T-helper 2 cell treated with Interferon-gamma antibody and Interleukin-4, amounts not matched to agents 100 ng/mL and 5 ng/mL, for 36 hours (primary cell): ENCODE results near the gene SSTR5. TPM values are rescaled to one million over a fixed set of nuclear protein-coding genes. Genes with fewer than 3 reads are reported as not detected.
"Not testable (repeated sequence)": the region's sequence is repeated elsewhere in the genome, so short reads cannot be mapped to it uniquely, and the experiment has no call there.

Experiments used
- intact Hi-C: fragments of 100-400 bp; cut with micrococcal nuclease; formaldehyde crosslinking; loops from one replicate; pipeline ENCODE4 v1.15.1; 2023
- total RNA-seq: library from RNA; stranded (reverse); gene quantifications from 2 replicates; pipeline ENCODE4 v1.2.3, GENCODE V29; 2022

The SSTR5 gene
- total RNA-seq, 1 donor from 2014 or later: not detected

DNA sequence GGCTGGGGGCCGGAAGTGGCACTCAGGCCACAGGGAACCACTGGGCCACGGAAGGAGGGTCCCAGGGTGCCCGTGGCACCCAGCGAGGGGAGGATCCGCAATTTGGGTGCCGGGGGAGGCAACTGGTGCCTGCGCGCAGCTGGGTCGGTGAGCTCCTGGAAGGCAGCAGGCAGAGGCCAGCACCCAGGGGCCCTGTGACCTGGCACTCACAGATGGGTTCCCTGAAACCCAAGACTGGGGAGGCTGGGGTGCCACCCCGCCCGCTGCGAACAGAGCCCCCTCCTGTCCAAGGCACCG is 663 bp downstream of the SSTR5 start:
- intact Hi-C loops: no loop called here

DNA sequence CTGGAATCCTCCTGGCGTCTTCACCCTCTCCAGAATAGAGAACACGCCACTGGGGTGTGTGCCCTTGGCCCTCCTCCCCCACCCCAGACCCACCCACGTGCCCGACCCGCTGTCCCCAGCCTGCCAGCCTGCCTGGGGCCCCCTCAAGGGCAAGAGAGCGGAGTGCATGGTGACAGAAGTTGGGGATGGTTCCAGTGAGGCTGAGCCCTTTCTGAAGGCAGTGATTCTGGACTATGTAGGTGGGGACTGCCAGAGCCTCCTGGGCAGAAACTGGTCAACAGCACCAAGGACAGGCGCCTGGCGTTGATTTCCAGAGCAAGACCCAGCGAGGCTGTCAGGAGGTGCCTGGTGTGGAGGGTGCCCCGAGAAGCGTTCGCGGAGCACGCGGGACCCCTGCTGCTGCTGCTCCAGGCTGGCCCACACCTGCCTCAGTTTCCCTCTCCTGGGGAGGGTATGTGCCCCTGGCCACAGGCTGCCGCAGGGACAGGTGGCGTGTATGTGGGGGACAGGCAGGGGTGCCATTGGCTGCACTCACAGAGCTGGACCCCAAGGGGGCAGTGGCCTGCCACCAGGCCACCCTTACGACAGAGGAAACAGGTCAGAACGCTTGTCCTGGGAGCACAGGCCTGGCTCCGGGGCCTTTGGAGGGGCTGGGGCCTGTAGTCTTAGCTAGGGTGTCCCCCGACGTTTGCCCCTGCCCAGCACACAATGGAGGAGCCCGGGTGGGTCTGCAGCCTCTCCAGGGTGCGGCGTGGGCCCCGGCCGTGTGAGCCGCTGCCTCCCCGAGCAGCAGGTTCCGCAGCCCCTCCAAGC is 1.2 kb downstream of the SSTR5 start:
- intact Hi-C loops: no loop called here

- intact Hi-C loops: no loop called here
These were observed 1.8 kb downstream of the SSTR5 start for GRCh38 chr16:1074379-1074649.

DNA sequence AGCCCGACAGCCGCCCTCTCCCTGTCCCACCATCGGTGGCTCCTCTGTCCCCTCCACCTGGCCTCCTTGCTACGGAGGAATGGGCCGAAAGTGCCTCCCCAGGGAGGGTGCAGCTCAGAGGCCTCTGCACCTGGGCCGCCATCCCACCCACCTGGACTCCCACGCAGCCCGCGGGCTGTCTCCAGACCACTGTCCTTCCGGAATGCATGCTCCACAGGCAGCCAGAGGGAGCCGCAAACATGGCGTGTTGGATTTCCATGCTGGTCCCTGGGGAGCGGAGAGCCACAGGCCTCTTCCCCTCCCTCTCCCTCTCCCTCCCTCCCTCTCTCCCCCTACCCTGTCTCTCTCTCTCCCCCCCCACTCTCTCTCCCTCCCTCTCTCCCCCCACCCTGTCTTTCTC is 3.0 kb downstream of the SSTR5 start:
- intact Hi-C loops: no loop called here

DNA sequence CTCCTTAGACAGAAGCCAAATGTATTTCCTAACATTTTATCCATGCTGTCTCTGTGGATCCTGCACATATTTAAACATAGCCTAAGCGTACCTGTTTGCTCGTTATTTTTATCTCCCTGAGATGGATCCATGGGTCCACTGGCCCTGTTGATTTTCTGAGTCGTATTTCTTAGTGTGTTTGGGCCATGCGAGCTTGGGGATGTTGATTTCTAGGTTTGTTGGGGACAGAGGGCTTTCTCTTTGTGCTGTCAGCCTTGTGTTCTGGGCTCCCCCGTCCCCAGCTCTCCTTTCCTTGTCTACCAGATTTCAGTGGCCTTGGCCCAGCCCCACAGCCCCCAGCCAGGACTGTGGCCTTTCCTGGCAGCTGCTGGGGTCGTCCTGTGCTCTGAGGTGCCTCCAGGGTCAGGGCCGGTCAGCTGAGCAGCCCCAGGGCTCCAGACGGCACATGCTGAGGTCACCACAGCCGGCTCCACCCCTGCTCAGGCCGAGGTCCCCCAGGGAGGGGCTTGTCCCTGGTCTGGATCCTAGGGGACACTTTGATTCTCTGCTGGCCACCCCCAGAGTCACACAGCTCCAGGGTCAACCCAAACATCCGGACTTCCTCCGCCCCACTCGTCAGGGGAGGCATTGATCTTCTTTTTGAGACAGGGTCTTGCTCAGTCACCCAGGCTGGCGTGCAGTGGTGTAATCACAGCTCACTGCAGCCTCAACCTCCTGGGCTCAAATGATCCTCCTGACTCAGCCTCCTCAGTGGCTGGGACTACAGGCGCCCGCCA is 4.4 kb downstream of the SSTR5 start:
- intact Hi-C loops: no loop called here

- intact Hi-C loops: no loop called here
These were observed 5.5 kb downstream of the SSTR5 start for GRCh38 chr16:1077877-1078578.

DNA sequence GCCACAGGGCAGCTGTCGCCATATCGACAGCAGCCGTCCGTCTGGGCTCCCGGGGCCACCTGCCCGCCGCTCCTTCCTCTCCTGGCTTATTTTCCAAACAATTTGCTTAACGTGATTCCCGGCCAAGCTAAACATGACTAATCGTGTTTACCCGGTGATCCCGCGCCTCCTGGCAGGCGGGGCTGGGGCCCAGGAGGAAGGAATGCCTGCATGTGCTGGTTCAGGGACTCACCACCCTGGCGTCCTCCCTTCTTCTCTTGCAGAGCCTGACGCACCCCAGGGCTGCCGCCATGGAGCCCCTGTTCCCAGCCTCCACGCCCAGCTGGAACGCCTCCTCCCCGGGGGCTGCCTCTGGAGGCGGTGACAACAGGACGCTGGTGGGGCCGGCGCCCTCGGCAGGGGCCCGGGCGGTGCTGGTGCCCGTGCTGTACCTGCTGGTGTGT is 6.1 kb downstream of the SSTR5 start:
- intact Hi-C loops: no loop called here

DNA sequence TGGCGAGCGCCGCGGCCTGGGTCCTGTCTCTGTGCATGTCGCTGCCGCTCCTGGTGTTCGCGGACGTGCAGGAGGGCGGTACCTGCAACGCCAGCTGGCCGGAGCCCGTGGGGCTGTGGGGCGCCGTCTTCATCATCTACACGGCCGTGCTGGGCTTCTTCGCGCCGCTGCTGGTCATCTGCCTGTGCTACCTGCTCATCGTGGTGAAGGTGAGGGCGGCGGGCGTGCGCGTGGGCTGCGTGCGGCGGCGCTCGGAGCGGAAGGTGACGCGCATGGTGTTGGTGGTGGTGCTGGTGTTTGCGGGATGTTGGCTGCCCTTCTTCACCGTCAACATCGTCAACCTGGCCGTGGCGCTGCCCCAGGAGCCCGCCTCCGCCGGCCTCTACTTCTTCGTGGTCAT is 6.8 kb downstream of the SSTR5 start:
- intact Hi-C loops: no loop called here

DNA sequence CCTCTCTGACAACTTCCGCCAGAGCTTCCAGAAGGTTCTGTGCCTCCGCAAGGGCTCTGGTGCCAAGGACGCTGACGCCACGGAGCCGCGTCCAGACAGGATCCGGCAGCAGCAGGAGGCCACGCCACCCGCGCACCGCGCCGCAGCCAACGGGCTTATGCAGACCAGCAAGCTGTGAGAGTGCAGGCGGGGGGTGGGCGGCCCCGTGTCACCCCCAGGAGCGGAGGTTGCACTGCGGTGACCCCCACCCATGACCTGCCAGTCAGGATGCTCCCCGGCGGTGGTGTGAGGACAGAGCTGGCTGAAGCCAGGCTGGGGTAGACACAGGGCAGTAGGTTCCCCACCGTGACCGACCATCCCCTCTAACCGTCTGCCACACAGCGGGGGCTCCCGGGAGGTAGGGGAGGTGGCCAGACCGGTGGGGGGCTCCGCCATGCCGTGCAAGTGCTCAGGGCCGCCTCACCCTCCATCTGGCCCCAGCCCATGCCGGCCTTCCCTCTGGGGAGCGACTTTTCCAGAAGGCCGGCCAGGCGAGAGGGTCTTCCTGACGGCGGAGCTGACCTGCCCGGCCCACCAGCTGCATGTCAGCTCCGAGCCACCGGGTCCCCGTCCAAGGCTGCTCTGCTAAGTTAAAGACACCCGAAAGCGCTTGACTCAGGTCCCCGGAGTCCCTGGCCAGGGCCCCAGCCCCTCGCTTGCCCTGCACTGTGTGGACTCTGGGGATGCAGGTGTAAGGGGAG is 7.4 kb downstream of the SSTR5 start:
- intact Hi-C loops: no loop called here

DNA sequence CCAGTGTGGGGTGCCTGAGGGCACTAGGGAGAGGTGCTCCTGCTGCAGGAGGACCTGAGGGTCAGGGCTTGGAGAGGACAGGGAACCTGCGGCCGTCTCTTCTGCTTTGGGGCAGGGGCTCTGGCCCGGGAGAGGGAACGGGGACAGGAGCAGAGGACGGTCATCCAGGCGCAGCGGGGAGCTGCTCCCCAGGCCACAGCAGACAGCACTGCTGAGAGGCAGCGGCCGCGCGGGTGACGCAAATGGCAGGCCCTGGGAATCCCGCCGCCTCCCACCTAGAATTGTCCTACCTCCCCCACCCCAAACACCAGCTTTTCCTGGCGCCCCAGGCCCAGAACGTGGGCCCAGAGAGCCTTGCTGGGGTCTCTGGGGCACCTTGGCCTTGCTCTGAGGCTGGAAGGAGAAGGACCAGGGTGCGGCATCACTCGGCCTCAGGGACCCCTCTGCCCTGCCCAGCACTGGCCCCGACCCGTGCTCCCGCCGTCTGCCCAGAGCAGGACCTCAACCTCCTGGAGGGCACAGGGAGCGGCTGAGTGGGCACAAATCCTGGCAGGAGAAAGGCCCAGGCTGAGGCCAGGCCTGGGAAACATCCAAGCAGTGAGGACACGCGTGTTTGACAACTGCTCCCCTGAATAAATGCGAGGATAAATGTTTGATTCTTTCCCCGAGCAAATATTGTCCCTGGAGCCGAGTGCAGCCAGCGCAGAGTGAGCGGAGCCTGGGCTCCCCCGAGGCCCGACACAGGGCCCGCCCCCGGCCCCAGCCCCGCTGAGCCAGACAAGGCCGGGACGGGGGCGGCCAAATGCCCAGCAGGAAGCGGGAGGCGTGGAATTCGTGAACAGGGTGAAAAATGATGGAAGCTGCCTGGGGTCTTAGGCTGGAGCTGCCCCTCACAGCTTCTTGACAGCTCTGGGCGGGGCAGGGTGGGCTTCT is 8.5 kb downstream of the SSTR5 start:
- intact Hi-C loops: no loop called here

- intact Hi-C loops: no loop called here
These were observed 9.3 kb downstream of the SSTR5 start for GRCh38 chr16:1081734-1082265.

- intact Hi-C loops: no loop called here
These were observed 9.9 kb downstream of the SSTR5 start for GRCh38 chr16:1082266-1082951.

DNA sequence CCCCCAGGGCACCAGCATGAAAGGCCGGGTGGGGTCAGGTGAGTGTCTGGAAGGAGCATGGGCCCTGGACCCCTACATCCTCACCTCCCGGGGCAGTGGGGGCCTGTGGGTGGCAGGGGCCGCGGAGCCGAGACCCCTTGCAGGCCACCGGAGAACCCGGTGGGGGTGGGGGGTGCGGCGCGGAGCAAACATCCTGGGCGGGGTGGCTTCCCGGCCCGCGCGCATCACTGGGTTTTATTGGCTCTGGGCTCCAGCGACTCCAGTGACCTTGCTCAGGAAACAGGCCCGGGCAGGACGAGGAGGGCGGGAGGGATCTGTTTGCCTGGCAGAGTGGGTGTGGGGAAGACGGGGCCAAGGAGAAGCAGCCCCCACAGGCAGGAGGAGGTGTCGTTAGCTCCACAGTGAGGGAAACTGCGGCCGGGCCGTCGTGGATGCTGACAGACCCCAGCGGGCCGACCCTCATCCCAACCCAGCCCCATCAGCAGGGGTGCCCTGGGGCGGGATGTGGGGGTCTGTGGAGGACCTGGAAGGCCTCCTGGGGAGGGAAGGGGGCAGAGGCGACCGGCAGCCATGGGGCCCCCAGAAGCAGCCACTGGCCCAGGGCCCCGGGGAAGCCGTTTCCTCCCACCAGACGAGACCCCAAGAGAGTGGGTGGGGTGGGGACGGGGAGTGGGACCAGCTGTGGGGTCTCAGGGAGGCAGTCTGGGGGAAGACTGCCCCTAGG is 10.6 kb downstream of the SSTR5 start:
- intact Hi-C loops: no loop called here

DNA sequence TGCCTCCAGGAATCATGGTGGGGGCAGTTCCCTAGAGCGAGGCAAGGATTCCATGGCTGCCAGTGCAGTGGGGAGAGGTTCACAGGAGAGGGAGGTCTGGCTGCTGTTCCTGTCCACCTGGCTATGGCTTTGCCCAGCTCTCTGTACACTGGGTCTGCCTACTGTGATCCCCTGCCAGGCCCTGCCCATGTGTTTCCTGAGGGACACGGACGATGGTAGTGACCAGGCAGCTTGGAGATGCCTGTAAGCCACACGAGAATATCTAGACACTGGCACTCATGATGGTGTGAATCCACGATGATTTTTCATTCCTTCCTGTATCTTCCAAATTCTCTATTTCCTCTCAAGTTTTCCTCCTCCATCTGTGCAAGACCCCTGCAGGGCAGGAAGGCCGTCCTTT is 12.4 kb downstream of the SSTR5 start:
- intact Hi-C loops: no loop called here

- intact Hi-C loops: not testable (repeated sequence)
These were observed 13.9 kb downstream of the SSTR5 start for GRCh38 chr16:1086443-1086842.

DNA sequence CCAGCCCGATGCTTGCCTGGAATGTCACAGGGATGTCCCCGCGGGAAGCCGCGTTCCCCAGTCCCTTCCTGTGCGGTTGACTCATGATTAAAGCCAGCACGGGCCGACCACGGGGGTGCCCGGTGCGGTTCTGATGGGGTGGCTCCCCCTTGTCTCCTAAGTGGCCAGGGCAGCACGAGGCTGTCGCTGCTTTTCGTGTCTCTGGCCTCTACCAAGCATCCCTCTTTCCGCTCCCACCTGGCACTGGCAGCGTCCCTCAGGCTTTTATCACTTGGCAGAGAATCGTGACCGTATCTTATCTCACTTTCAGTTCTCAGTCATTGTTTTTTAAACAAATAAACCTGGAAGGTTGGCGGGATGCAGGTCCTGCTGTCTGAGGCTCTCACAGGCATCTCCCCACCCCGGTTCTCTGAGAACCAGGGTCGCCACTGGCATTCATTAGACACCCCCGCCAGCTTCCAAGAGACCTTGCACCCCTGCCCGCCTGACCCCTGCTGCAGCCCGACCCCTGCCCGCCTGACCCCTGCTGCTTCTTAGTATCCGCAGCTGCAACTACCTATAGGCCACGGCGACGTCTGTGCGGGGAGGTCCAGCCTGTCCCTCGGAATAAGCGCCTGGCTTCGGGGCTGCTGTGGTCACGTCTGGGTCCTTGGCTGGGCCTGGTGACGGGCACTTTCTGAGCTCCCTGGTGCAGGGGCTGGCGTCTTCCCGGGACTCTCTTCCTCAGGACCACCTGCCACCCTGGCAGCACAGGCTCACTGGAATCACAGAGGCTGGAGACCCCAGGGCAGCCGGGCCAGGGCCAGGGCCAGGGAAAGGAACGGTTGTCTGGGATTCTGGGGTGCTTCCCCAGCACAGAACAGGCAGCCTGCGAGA is 16.0 kb downstream of the SSTR5 start:
- intact Hi-C loops: no loop called here

GRCh38 chr16:1089439-1089821 is 16.9 kb downstream of the SSTR5 start:
- intact Hi-C loops: no loop called here
